Loucy (cell line): Measurements from ENCODE around the gene ARID1B.

Source experiments
- H2AFZ ChIP-seq: fragments of 200-600 bp; sonication (generic); 2 replicates; pipeline ENCODE4 v1.6.0; 2016; ENCODE audit warnings: antibody characterized with exemption, mild to moderate bottlenecking, low read length, moderate library complexity
- H3F3A ChIP-seq: fragments of 200-600 bp; 2 replicates; pipeline ENCODE4 v1.6.0; 2016; ENCODE audit warnings: antibody characterized with exemption, low read depth, mild to moderate bottlenecking
- H3K27me3 ChIP-seq: fragments of 200-600 bp; sonication (generic); 2 replicates; pipeline ENCODE4 v1.6.1; 2014; ENCODE audit warnings: low read length, mild to moderate bottlenecking; ENCODE audit not compliant: insufficient read depth, poor library complexity, severe bottlenecking
- H3K36me3 ChIP-seq: fragments of 200-600 bp; sonication (generic); 2 replicates; pipeline ENCODE4 v1.6.1; 2016; ENCODE audit warnings: low read length; ENCODE audit not compliant: insufficient read depth
- H3K4me1 ChIP-seq: fragments of 200-600 bp; sonication (generic); 2 replicates; pipeline ENCODE4 v1.5.1; 2014; ENCODE audit warnings: low read length, mild to moderate bottlenecking; ENCODE audit not compliant: insufficient read depth, poor library complexity, severe bottlenecking
- H3K4me2 ChIP-seq: fragments of 200-600 bp; sonication (generic); 2 replicates; pipeline ENCODE4 v1.6.0; 2014; ENCODE audit warnings: antibody characterized with exemption, low read length, low read depth, mild to moderate bottlenecking; ENCODE audit not compliant: poor library complexity, severe bottlenecking
- H3K4me3 ChIP-seq: fragments of 200-600 bp; sonication (generic); 2 replicates; pipeline ENCODE4 v1.5.1; 2014; ENCODE audit warnings: low read length, mild to moderate bottlenecking, mixed read lengths; ENCODE audit not compliant: poor library complexity, severe bottlenecking
- H3K79me2 ChIP-seq: fragments of 200-600 bp; sonication (generic); 2 replicates; pipeline ENCODE4 v1.6.1; 2014; ENCODE audit warnings: low read length; ENCODE audit not compliant: insufficient read depth
- H3K9ac ChIP-seq: fragments of 200-600 bp; sonication (generic); 2 replicates; pipeline ENCODE4 v1.6.0; 2014; ENCODE audit warnings: mild to moderate bottlenecking, low read depth, low read length, moderate library complexity; ENCODE audit not compliant: poor library complexity, severe bottlenecking
- H3K9me2 ChIP-seq: fragments of 200-600 bp; sonication (generic); replicated peaks from 2 replicates; pipeline ENCODE4 v1.6.1; 2016; ENCODE audit warnings: low read depth, low read length, mixed read lengths
- H3K9me3 ChIP-seq: fragments of 200-600 bp; sonication (generic); 2 replicates; pipeline ENCODE4 v1.6.1; 2014; ENCODE audit warnings: mild to moderate bottlenecking, antibody characterized with exemption, low read length, low read depth; ENCODE audit not compliant: insufficient read depth
- H4K20me1 ChIP-seq: fragments of 200-600 bp; sonication (generic); 2 replicates; pipeline ENCODE4 v1.6.0; 2014; ENCODE audit warnings: antibody characterized with exemption, low read length, mild to moderate bottlenecking; ENCODE audit not compliant: insufficient read depth, poor library complexity, severe bottlenecking
- EZH2phosphoT487 ChIP-seq: fragments of 200-600 bp; IDR thresholded peaks from 2 replicates; pipeline ENCODE4 v1.6.1; 2018; ENCODE audit warnings: antibody characterized with exemption, mild to moderate bottlenecking, moderate library complexity, borderline replicate concordance
- TF ChIP-seq, protein P1 (sequence below): fragments of 200-600 bp; sonication (generic); conservative IDR thresholded peaks from 2 replicates; pipeline ENCODE4 v1.5.1; 2014; ENCODE audit warnings: mild to moderate bottlenecking, antibody characterized with exemption, low read length

Gene ARID1B

DNA sequence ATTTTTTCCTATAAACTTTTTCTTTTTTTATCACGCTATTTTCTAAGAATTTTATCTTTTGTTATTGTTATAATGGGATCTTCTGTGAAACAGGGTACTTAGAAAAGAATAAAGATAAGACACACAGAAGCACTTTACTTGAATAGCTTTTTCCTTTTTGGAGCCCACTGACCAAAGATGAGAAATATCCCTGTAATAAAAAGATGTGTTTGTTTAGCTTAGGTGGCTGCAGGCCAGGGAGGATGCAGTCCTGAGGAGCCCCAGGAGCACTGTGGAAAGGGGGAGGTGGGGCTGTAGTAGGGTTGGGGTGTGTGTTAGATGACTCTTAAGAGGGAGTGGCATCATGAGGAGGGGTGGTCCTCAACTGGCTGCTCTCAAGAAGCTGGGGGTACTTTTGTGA lies 128.6 kb downstream of the ARID1B start:
- Histone ChIP-seq H3K9ac (no peak overlapping the region), H3K4me3 (no peak overlapping the region), H3F3A (no peaks in the 10 kb centered on the region), H3K4me1 (peaks cover 37% of the 10 kb centered on the region), H3K9me3 (no peaks in the 10 kb centered on the region), H3K27me3 (no peaks in the 10 kb centered on the region), H3K9me2 (no peaks in the 10 kb centered on the region), H4K20me1 (peaks cover 76% of the 10 kb centered on the region), H3K79me2 (peaks cover 86% of the 10 kb centered on the region), H3K4me2 (no peak overlapping the region), H3K36me3 (peaks cover 28% of the 10 kb centered on the region; the same call in 1 of the 2 replicates), H2AFZ (no peak overlapping the region)
- no peak for TF ChIP-seq EZH2phosphoT487
- TF ChIP-seq, protein P1, sequence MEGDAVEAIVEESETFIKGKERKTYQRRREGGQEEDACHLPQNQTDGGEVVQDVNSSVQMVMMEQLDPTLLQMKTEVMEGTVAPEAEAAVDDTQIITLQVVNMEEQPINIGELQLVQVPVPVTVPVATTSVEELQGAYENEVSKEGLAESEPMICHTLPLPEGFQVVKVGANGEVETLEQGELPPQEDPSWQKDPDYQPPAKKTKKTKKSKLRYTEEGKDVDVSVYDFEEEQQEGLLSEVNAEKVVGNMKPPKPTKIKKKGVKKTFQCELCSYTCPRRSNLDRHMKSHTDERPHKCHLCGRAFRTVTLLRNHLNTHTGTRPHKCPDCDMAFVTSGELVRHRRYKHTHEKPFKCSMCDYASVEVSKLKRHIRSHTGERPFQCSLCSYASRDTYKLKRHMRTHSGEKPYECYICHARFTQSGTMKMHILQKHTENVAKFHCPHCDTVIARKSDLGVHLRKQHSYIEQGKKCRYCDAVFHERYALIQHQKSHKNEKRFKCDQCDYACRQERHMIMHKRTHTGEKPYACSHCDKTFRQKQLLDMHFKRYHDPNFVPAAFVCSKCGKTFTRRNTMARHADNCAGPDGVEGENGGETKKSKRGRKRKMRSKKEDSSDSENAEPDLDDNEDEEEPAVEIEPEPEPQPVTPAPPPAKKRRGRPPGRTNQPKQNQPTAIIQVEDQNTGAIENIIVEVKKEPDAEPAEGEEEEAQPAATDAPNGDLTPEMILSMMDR, result no peak

DNA sequence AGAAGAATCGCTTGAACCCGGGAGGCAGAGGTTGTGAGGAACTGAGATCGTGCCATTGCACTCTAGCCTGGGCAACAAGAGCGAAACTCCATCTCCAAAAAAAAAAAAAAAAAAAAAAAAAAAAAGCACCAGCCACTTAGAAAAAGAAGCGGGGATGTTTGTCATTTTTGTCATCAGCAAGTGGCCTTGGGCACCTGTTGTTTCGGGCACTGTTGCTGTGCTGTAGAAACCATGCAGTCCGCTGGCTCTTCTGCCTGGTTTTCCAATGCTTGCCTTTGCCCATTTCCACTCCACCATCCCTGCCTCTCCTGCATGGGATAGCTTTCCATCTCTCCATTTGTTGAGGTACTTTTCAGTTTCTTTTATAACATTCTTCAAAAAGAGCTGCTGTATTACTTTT lies 129.3 kb downstream of the ARID1B start:
- H3K36me3 ChIP-seq, result peaks cover 30% of the 10 kb centered on the region; the same call in 1 of the 2 replicates
- no peaks in the 10 kb centered on the region for H3K9me2 ChIP-seq
- no peaks in the 10 kb centered on the region for H3F3A ChIP-seq
- peaks cover 33% of the 10 kb centered on the region for H3K4me1 ChIP-seq
- no peak overlapping the region for H3K9ac ChIP-seq
- no peak overlapping the region for H3K4me2 ChIP-seq
- H3K79me2 ChIP-seq, result peaks cover 86% of the 10 kb centered on the region
- TF ChIP-seq, protein P1, result no peak
- no peak for TF ChIP-seq EZH2phosphoT487
- H2AFZ ChIP-seq, result no peak overlapping the region
- no peaks in the 10 kb centered on the region for H3K27me3 ChIP-seq
- no peak overlapping the region for H3K4me3 ChIP-seq
- H4K20me1 ChIP-seq, result peaks cover 76% of the 10 kb centered on the region
- H3K9me3 ChIP-seq, result no peaks in the 10 kb centered on the region

DNA sequence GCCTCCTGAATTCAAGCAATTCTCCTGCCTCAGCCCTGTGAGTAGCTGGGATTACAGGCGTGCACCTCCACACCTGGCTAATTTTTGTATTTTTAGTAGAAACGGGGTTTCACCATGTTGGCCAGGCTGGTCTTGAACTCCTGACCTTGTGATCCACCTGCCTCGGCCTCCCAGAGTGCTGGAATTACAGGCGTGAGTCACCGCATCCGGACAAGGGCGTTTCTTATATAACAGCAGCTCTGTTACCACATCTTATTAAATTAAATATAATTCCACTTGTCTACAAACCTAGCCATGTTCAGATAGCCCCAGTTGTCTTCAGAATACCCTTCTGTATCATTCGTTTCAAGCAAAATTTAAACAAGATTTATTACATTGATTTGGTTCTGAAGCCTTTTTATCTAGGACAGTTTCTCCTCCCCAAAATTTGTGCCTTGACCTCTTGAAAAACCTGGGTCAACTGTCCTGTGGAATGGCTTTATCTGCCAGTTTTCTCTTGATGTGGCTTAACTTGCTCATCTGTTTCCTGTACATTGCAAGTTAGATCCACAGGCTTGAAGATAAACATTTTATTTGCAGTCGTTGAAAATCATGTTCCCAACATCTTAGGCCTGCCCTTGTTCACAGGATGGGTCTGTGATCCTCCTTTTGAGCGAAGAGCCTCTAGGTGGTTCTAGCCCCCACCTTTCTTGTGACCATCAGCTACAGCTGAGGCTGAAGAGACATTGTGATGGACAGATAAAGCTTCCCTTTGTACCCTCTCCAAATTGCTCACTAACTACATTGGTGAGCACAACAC lies 132.2 kb downstream of the ARID1B start:
- Histone ChIP-seq H3F3A (no peaks in the 10 kb centered on the region), H3K4me2 (peak overlapping the region; percentile 27), H3K4me3 (no peak overlapping the region), H3K9me2 (no peaks in the 10 kb centered on the region), H3K36me3 (peaks cover 18% of the 10 kb centered on the region; the same call in 1 of the 2 replicates), H3K79me2 (peaks cover 90% of the 10 kb centered on the region), H4K20me1 (peaks cover 71% of the 10 kb centered on the region), H3K27me3 (no peaks in the 10 kb centered on the region), H3K9ac (no peak overlapping the region), H2AFZ (no peak overlapping the region), H3K4me1 (peaks cover 36% of the 10 kb centered on the region), H3K9me3 (no peaks in the 10 kb centered on the region)
- TF ChIP-seq, protein P1, result no peak
- no peak for TF ChIP-seq EZH2phosphoT487
